ENCODE results near the gene PAFAH1B1.

DNA sequence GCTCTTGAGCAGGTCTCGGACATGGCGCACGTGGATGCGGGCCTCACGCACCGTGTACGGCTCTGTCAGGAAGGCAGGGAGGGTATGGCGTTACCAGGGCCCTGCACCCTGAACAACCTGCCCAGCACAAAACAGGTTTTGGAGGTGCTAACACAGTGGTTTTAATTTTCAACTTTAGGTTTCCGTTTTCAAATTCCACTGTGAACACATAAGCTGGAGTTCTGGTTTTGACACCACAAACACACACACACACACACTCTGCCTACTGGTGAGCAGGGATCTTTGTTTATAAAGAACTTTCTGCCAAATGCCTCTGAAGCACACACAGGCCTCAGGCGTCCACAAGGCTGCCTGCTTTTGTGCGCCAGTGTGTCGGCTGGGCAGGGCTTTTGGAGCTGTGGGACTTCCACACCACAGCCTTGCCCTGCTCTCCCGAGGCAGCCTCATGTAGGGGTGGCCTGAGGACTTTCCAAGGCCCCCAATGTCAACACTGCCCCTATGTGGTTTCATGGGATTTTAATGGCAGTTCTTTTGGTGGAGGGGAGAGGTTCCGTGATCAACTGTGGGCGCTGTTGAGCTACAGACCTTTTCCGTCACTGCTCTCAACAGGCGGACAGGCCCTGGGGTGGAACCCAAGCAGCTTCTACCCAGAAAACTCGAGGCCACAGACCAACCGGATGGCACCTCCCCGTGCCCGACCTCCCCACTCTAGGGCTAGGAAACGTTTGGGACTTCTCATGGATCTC, 108.7 kb downstream of the PAFAH1B1 start:
- no peak for TF ChIP-seq ZNF274 (IDR thresholded peaks at IDR 0.05; ENCODE audit: low read length)
- no peak for TF ChIP-seq ZNF274 (tag by site-specific recombination; IDR thresholded peaks at IDR 0.05; ENCODE audit: borderline replicate concordance)
- TF ChIP-seq, protein P1, sequence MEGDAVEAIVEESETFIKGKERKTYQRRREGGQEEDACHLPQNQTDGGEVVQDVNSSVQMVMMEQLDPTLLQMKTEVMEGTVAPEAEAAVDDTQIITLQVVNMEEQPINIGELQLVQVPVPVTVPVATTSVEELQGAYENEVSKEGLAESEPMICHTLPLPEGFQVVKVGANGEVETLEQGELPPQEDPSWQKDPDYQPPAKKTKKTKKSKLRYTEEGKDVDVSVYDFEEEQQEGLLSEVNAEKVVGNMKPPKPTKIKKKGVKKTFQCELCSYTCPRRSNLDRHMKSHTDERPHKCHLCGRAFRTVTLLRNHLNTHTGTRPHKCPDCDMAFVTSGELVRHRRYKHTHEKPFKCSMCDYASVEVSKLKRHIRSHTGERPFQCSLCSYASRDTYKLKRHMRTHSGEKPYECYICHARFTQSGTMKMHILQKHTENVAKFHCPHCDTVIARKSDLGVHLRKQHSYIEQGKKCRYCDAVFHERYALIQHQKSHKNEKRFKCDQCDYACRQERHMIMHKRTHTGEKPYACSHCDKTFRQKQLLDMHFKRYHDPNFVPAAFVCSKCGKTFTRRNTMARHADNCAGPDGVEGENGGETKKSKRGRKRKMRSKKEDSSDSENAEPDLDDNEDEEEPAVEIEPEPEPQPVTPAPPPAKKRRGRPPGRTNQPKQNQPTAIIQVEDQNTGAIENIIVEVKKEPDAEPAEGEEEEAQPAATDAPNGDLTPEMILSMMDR (tag by site-specific recombination; IDR thresholded peaks at IDR 0.05), result no peak

Measured in HEK293 (cell line).